OCI-LY7 (cell line): ENCODE data around the gene ADAMTS9. TPM values are rescaled to one million over a fixed set of nuclear protein-coding genes. Genes with fewer than 3 reads are reported as not detected.

Experiments used
- BruUV-seq: library from RNA; stranded (reverse); fragments of 400-500 nt; replicated peaks from 2 replicates; lab custom pipeline; 2021; lab: Mats Ljungman, UMichigan
- CTCF ChIA-PET: fragments of 300-600 bp; sonication (Branson Sonifier 250); formaldehyde crosslinking; loops from one replicate; lab custom pipeline; 2022; ENCODE audit warnings: antibody characterized with exemption; ENCODE audit not compliant: unreplicated experiment; lab: Charles Lee
- POLR2A ChIA-PET: fragments of 300-600 bp; sonication (Branson Sonifier 250); formaldehyde crosslinking; loops from one replicate; lab custom pipeline; 2022; ENCODE audit warnings: antibody characterized with exemption; lab: Charles Lee
- DNase-seq: peaks from one replicate; pipeline ENCODE4 v3.0.0-alpha.2; 2015; ENCODE audit warnings: low spot score
- H2AFZ ChIP-seq: fragments of 200-600 bp; sonication (generic), shearing (Covaris generic); 2 replicates; pipeline ENCODE4 v1.6.1; 2014; ENCODE audit warnings: mild to moderate bottlenecking, antibody characterized with exemption, low read length, moderate library complexity
- H3K27ac ChIP-seq: fragments of 200-600 bp; sonication (generic); 2 replicates; pipeline ENCODE4 v1.5.1; 2014; ENCODE audit warnings: mixed run types, low read depth, mild to moderate bottlenecking, moderate library complexity, low read length, inconsistent platforms; ENCODE audit not compliant: poor library complexity, severe bottlenecking
- H3K36me3 ChIP-seq: fragments of 200-600 bp; sonication (generic); 2 replicates; pipeline ENCODE4 v1.6.1; 2014; ENCODE audit warnings: mild to moderate bottlenecking, antibody characterized with exemption, low read length, moderate library complexity, mixed read lengths; ENCODE audit not compliant: insufficient read depth
- H3K4me1 ChIP-seq: fragments of 200-600 bp; sonication (generic); 2 replicates; pipeline ENCODE4 v1.5.1; 2014; ENCODE audit warnings: mild to moderate bottlenecking, low read length; ENCODE audit not compliant: insufficient read depth, poor library complexity, severe bottlenecking
- H3K4me2 ChIP-seq: fragments of 200-600 bp; sonication (generic); 2 replicates; pipeline ENCODE4 v1.6.1; 2014; ENCODE audit warnings: mild to moderate bottlenecking, low read length
- H3K4me3 ChIP-seq: fragments of 200-600 bp; sonication (generic); 2 replicates; pipeline ENCODE4 v1.5.1; 2014; ENCODE audit warnings: mild to moderate bottlenecking, low read depth, low read length; ENCODE audit not compliant: poor library complexity, severe bottlenecking
- H3K79me2 ChIP-seq: fragments of 200-600 bp; sonication (generic); 2 replicates; pipeline ENCODE4 v1.6.1; 2016; ENCODE audit warnings: low read depth, mild to moderate bottlenecking, low read length, moderate library complexity, mixed read lengths; ENCODE audit not compliant: insufficient read depth
- H3K9me2 ChIP-seq: fragments of 200-600 bp; sonication (generic); 2 replicates; pipeline ENCODE4 v1.6.1; 2016; ENCODE audit warnings: mild to moderate bottlenecking, low read length, mixed read lengths; ENCODE audit not compliant: insufficient read depth
- H3K9me3 ChIP-seq: fragments of 200-600 bp; sonication (generic); 2 replicates; pipeline ENCODE4 v1.6.1; 2014; ENCODE audit warnings: mild to moderate bottlenecking, mixed run types, low read length, mixed read lengths
- H4K20me1 ChIP-seq: fragments of 200-600 bp; sonication (generic); 2 replicates; pipeline ENCODE4 v1.6.1; 2014; ENCODE audit warnings: mild to moderate bottlenecking, antibody characterized with exemption, low read length, moderate library complexity, mixed read lengths; ENCODE audit not compliant: insufficient read depth
- CTCF ChIP-seq: fragments of 200-600 bp; sonication (generic); conservative IDR thresholded peaks from 2 replicates; pipeline ENCODE4 v1.5.1; 2014; ENCODE audit warnings: mild to moderate bottlenecking, antibody characterized with exemption, low read length, moderate library complexity, mixed read lengths
- EZH2phosphoT487 ChIP-seq: fragments of 200-600 bp; sonication (generic); IDR thresholded peaks from 2 replicates; pipeline ENCODE4 v1.6.1; 2018; ENCODE audit warnings: low read depth, borderline replicate concordance, mild to moderate bottlenecking, mixed run types, antibody characterized with exemption, low read length, moderate library complexity, mixed read lengths
- intact Hi-C: fragments of 100-400 bp; cut with micrococcal nuclease; formaldehyde crosslinking; loops from one replicate; pipeline ENCODE4 v1.10.0; 2022; ENCODE audit not compliant: unreplicated experiment
- total RNA-seq, 2 experiments: library from RNA; depleted of rRNA in 1 of 2; stranded (reverse); fragments of >200 nt in 1 of 2; shearing (Covaris generic) in 1 of 2; gene quantifications; 2 replicates each; pipeline ENCODE4 v1.2.3, GENCODE V29; 2014 to 2022

The ADAMTS9 gene
- total RNA-seq, 2 experiments from 2014 or later: not detected

- Histone ChIP-seq H3K4me2 (no peak overlapping the region), H3K27ac (no peak overlapping the region), H3K4me1 (no peaks in the 10 kb centered on the region), H3K4me3 (no peak overlapping the region), H3K36me3 (no peaks in the 10 kb centered on the region), H4K20me1 (no peaks in the 10 kb centered on the region), H2AFZ (no peak overlapping the region), H3K9me2 (no peaks in the 10 kb centered on the region), H3K79me2 (no peaks in the 10 kb centered on the region), H3K9me3 (no peaks in the 10 kb centered on the region)
- no peak for DNase-seq
- CTCF ChIA-PET: no interaction called here
- intact Hi-C loops: no loop called here
- BruUV-seq: no TSS peak
- POLR2A ChIA-PET: no interaction called here
- TF ChIP-seq CTCF (no peak), EZH2phosphoT487 (no peak)
Observed at GRCh38 chr3:64571982-64572381, 115.8 kb downstream of the ADAMTS9 start.

- Histone ChIP-seq H2AFZ (no peak overlapping the region), H3K4me1 (no peaks in the 10 kb centered on the region), H3K4me3 (no peak overlapping the region), H3K9me2 (no peaks in the 10 kb centered on the region), H3K27ac (no peak overlapping the region), H3K36me3 (no peaks in the 10 kb centered on the region), H3K79me2 (no peaks in the 10 kb centered on the region), H4K20me1 (no peaks in the 10 kb centered on the region), H3K4me2 (no peak overlapping the region), H3K9me3 (no peaks in the 10 kb centered on the region)
- no peak for TF ChIP-seq EZH2phosphoT487
- no peak for TF ChIP-seq CTCF
- intact Hi-C loops: no loop called here
- ChIA-PET POLR2A (interaction anchor here (0.6 kb wide), 1 partner anchor 1036 kb away, joined by 3 read pairs; no protein-coding TSS in a partner anchor), CTCF (no interaction called here)
- no peak for DNase-seq
- BruUV-seq: no TSS peak
Observed at GRCh38 chr3:64568895-64569517, 118.8 kb downstream of the ADAMTS9 start.

- Histone ChIP-seq H3K4me3 (no peak overlapping the region), H3K4me1 (no peaks in the 10 kb centered on the region), H3K9me2 (no peaks in the 10 kb centered on the region), H2AFZ (no peak overlapping the region), H3K36me3 (no peaks in the 10 kb centered on the region), H3K4me2 (no peak overlapping the region), H3K9me3 (no peaks in the 10 kb centered on the region), H4K20me1 (no peaks in the 10 kb centered on the region), H3K27ac (no peak overlapping the region), H3K79me2 (no peaks in the 10 kb centered on the region)
- TF ChIP-seq CTCF (no peak), EZH2phosphoT487 (no peak)
- intact Hi-C loops: no loop called here
- CTCF ChIA-PET: no interaction called here
- POLR2A ChIA-PET: interaction anchor here (0.7 to 1.2 kb wide), 2 partner anchors 44 to 507 kb away, joined by 3 read pairs; no protein-coding TSS in a partner anchor
- no TSS peak for BruUV-seq
- no peak for DNase-seq
Observed at GRCh38 chr3:64566859-64567258, 120.9 kb downstream of the ADAMTS9 start.
